IPS-15b (cell line): ENCODE results near the gene RGS2.

Experiments used
- H3K27me3 ChIP-seq: one replicate; pipeline ENCODE4 v1.6.1; 2013; ENCODE audit warnings: low read length; ENCODE audit not compliant: control insufficient read depth, insufficient read depth
- H3K36me3 ChIP-seq: one replicate; pipeline ENCODE4 v1.6.1; 2013; ENCODE audit warnings: low read length; ENCODE audit not compliant: control insufficient read depth, insufficient read depth
- H3K4me1 ChIP-seq: one replicate; pipeline ENCODE4 v1.6.1; 2013; ENCODE audit warnings: mild to moderate bottlenecking, low read length; ENCODE audit not compliant: control insufficient read depth, insufficient read depth
- H3K4me3 ChIP-seq: one replicate; pipeline ENCODE4 v1.5.1; 2013; ENCODE audit warnings: low read depth, low read length
- H3K9ac ChIP-seq: one replicate; pipeline ENCODE4 v1.6.1; 2013; ENCODE audit warnings: low read depth, mild to moderate bottlenecking, low read length
- H3K9me3 ChIP-seq: one replicate; pipeline ENCODE4 v1.6.1; 2013; ENCODE audit warnings: mild to moderate bottlenecking, low read length; ENCODE audit not compliant: control insufficient read depth, insufficient read depth

Gene RGS2

GRCh38 chr1:192797891-192798290 lies 10.9 kb upstream of the RGS2 start:
- Histone ChIP-seq H3K4me3 (no peak overlapping the region), H3K4me1 (peaks cover 18% of the 10 kb centered on the region), H3K27me3 (no peaks in the 10 kb centered on the region), H3K36me3 (no peaks in the 10 kb centered on the region), H3K9me3 (no peaks in the 10 kb centered on the region), H3K9ac (no peak overlapping the region)

GRCh38 chr1:192801451-192801850 lies 7.4 kb upstream of the RGS2 start:
- Histone ChIP-seq H3K9me3 (no peaks in the 10 kb centered on the region), H3K4me1 (no peaks in the 10 kb centered on the region), H3K36me3 (no peaks in the 10 kb centered on the region), H3K9ac (no peak overlapping the region), H3K27me3 (no peaks in the 10 kb centered on the region), H3K4me3 (no peak overlapping the region)

- H3K27me3 ChIP-seq: peaks cover 3% of the 10 kb centered on the region
- no peak overlapping the region for H3K4me3 ChIP-seq
- H3K36me3 ChIP-seq: no peaks in the 10 kb centered on the region
- no peaks in the 10 kb centered on the region for H3K4me1 ChIP-seq
- H3K9ac ChIP-seq: no peak overlapping the region
- H3K9me3 ChIP-seq: no peaks in the 10 kb centered on the region
These were observed 6.4 kb upstream of the RGS2 start for GRCh38 chr1:192802406-192802805.

GRCh38 chr1:192803501-192803900 lies 5.3 kb upstream of the RGS2 start:
- Histone ChIP-seq H3K36me3 (no peaks in the 10 kb centered on the region), H3K4me3 (no peak overlapping the region), H3K27me3 (peaks cover 10% of the 10 kb centered on the region), H3K9ac (no peak overlapping the region), H3K9me3 (no peaks in the 10 kb centered on the region), H3K4me1 (peaks cover 3% of the 10 kb centered on the region)

GRCh38 chr1:192805832-192806323 lies 3.0 kb upstream of the RGS2 start:
- H3K9me3 ChIP-seq: no peaks in the 10 kb centered on the region
- no peak overlapping the region for H3K9ac ChIP-seq
- peaks cover 11% of the 10 kb centered on the region for H3K4me1 ChIP-seq
- H3K27me3 ChIP-seq: peaks cover 10% of the 10 kb centered on the region
- H3K4me3 ChIP-seq: no peak overlapping the region
- H3K36me3 ChIP-seq: peaks cover under 1% of the 10 kb centered on the region

- Histone ChIP-seq H3K36me3 (peaks cover 9% of the 10 kb centered on the region), H3K9ac (no peak overlapping the region), H3K4me1 (peaks cover 11% of the 10 kb centered on the region), H3K4me3 (peak overlapping the region; percentile 89), H3K9me3 (no peaks in the 10 kb centered on the region), H3K27me3 (peaks cover 10% of the 10 kb centered on the region)
These were observed 1.4 kb upstream of the RGS2 start for GRCh38 chr1:192807211-192808162.

- H3K4me3 ChIP-seq: peak overlapping the region; percentile 89
These were observed 699 bp upstream of the RGS2 start for GRCh38 chr1:192808163-192808517.

GRCh38 chr1:192809307-192810252 lies 741 bp downstream of the RGS2 start:
- Histone ChIP-seq H3K36me3 (peaks cover 9% of the 10 kb centered on the region), H3K9ac (peak overlapping the region; percentile 66), H3K4me3 (peak overlapping the region; percentile 89), H3K27me3 (peaks cover 10% of the 10 kb centered on the region), H3K9me3 (no peaks in the 10 kb centered on the region), H3K4me1 (peaks cover 11% of the 10 kb centered on the region)

More at GRCh38 chr1:192808163-192808517, 699 bp upstream of the RGS2 start:
- no peak overlapping the region for H3K9ac ChIP-seq
- H3K36me3 ChIP-seq: peaks cover 9% of the 10 kb centered on the region
- H3K9me3 ChIP-seq: no peaks in the 10 kb centered on the region
- peaks cover 10% of the 10 kb centered on the region for H3K27me3 ChIP-seq
- peaks cover 11% of the 10 kb centered on the region for H3K4me1 ChIP-seq

- Histone ChIP-seq H3K36me3 (peaks cover 9% of the 10 kb centered on the region), H3K9ac (no peak overlapping the region), H3K4me1 (peaks cover 11% of the 10 kb centered on the region), H3K4me3 (peak overlapping the region; percentile 89), H3K9me3 (no peaks in the 10 kb centered on the region), H3K27me3 (peaks cover 10% of the 10 kb centered on the region)
These were observed 1.5 kb downstream of the RGS2 start for GRCh38 chr1:192810253-192810880.

- H3K9me3 ChIP-seq: no peaks in the 10 kb centered on the region
- no peak overlapping the region for H3K9ac ChIP-seq
- H3K27me3 ChIP-seq: peaks cover 10% of the 10 kb centered on the region
- H3K4me1 ChIP-seq: peaks cover 11% of the 10 kb centered on the region
- peaks cover 9% of the 10 kb centered on the region for H3K36me3 ChIP-seq
- H3K4me3 ChIP-seq: no peak overlapping the region
These were observed 2.2 kb downstream of the RGS2 start for GRCh38 chr1:192811006-192811405.

GRCh38 chr1:192811594-192812239 lies 2.9 kb downstream of the RGS2 start:
- Histone ChIP-seq H3K4me1 (peaks cover 11% of the 10 kb centered on the region), H3K9me3 (no peaks in the 10 kb centered on the region), H3K9ac (no peak overlapping the region), H3K4me3 (no peak overlapping the region), H3K27me3 (peaks cover 10% of the 10 kb centered on the region), H3K36me3 (peaks cover 9% of the 10 kb centered on the region)
